BE2C (cell line): ENCODE measurements around the gene RNF7.

Source experiments
- DNase-seq: peaks from one replicate; pipeline ENCODE4 v3.0.0-alpha.2; 2020
- H3K27me3 ChIP-seq: fragments of 250-450 bp; sonication (Bioruptor Pico); 2 replicates; pipeline ENCODE4 v1.5.1; 2020; ENCODE audit warnings: mild to moderate bottlenecking
- H3K36me3 ChIP-seq: fragments of 250-450 bp; sonication (Bioruptor Pico); 2 replicates; pipeline ENCODE4 v1.5.1; 2020; ENCODE audit warnings: mild to moderate bottlenecking
- H3K4me1 ChIP-seq: fragments of 250-450 bp; sonication (Bioruptor Pico); 2 replicates; pipeline ENCODE4 v1.5.1; 2020
- H3K4me3 ChIP-seq: 2 replicates; pipeline ENCODE4 v1.5.1; 2011; ENCODE audit warnings: low read depth, low read length
- H3K9me3 ChIP-seq: fragments of 250-450 bp; sonication (Bioruptor Pico); 2 replicates; pipeline ENCODE4 v1.5.1; 2020
- CTCF ChIP-seq: IDR thresholded peaks from 2 replicates; pipeline ENCODE4 v1.5.1; 2012; ENCODE audit warnings: mild to moderate bottlenecking, low read depth, low read length

Gene RNF7

GRCh38 chr3:141707741-141708203 lies 30.3 kb upstream of the RNF7 start:
- Histone ChIP-seq H3K9me3 (no peaks in the 10 kb centered on the region), H3K4me3 (no peak overlapping the region), H3K36me3 (no peaks in the 10 kb centered on the region), H3K27me3 (no peaks in the 10 kb centered on the region), H3K4me1 (peaks cover 4% of the 10 kb centered on the region)
- no peak for TF ChIP-seq CTCF
- no peak for DNase-seq

GRCh38 chr3:141708367-141708766 lies 29.7 kb upstream of the RNF7 start:
- Histone ChIP-seq H3K4me3 (no peak overlapping the region), H3K9me3 (no peaks in the 10 kb centered on the region), H3K27me3 (no peaks in the 10 kb centered on the region), H3K36me3 (no peaks in the 10 kb centered on the region), H3K4me1 (peaks cover 4% of the 10 kb centered on the region)
- DNase-seq = no peak
- no peak for TF ChIP-seq CTCF

- H3K9me3 ChIP-seq = no peaks in the 10 kb centered on the region
- TF ChIP-seq CTCF = no peak
- no peaks in the 10 kb centered on the region for H3K36me3 ChIP-seq
- no peak for DNase-seq
- no peak overlapping the region for H3K4me3 ChIP-seq
- H3K4me1 ChIP-seq = peaks cover 4% of the 10 kb centered on the region
- H3K27me3 ChIP-seq = no peaks in the 10 kb centered on the region
Observed at GRCh38 chr3:141709126-141709770, 28.9 kb upstream of the RNF7 start.

- Histone ChIP-seq H3K36me3 (no peaks in the 10 kb centered on the region), H3K4me1 (peaks cover 4% of the 10 kb centered on the region), H3K27me3 (no peaks in the 10 kb centered on the region), H3K4me3 (no peak overlapping the region), H3K9me3 (no peaks in the 10 kb centered on the region)
- TF ChIP-seq CTCF = no peak
- no peak for DNase-seq
Observed at GRCh38 chr3:141710121-141710520, 28.0 kb upstream of the RNF7 start.

GRCh38 chr3:141710888-141711616 lies 27.0 kb upstream of the RNF7 start:
- Histone ChIP-seq H3K27me3 (no peaks in the 10 kb centered on the region), H3K4me3 (no peak overlapping the region), H3K36me3 (no peaks in the 10 kb centered on the region), H3K9me3 (no peaks in the 10 kb centered on the region), H3K4me1 (peaks cover 4% of the 10 kb centered on the region)
- no peak for DNase-seq
- TF ChIP-seq CTCF = no peak

- H3K4me3 ChIP-seq = no peak overlapping the region
- no peak for TF ChIP-seq CTCF
- peaks cover 4% of the 10 kb centered on the region for H3K4me1 ChIP-seq
- H3K36me3 ChIP-seq = no peaks in the 10 kb centered on the region
- no peaks in the 10 kb centered on the region for H3K27me3 ChIP-seq
- no peak for DNase-seq
- H3K9me3 ChIP-seq = no peaks in the 10 kb centered on the region
Observed at GRCh38 chr3:141714671-141715070, 23.4 kb upstream of the RNF7 start.
